Measurements from ENCODE around the gene OSBP2. TPM values are rescaled to one million over a fixed set of nuclear protein-coding genes. Genes with fewer than 3 reads are reported as not detected.

The OSBP2 gene
- total RNA-seq, 2 experiments from 2014 or later, result 1.2 to 1.6 TPM

- ATAC-seq (ENCODE audit: poor library complexity), result no peak
- intact Hi-C loops (cut with DNase I, micrococcal nuclease), result no loop called here
Observed at GRCh38 chr22:30647536-30647935, 47.1 kb upstream of the OSBP2 start.

GRCh38 chr22:30648825-30649224 lies 45.8 kb upstream of the OSBP2 start:
- CTCF ChIA-PET, result interaction anchor here (0.7 to 1.8 kb wide), 4 partner anchors 10 to 18 kb away, joined by 3 to 14 read pairs (median 6); partner anchors contain the start of gene SLC35E4
- Mint-ChIP-seq H3K4me3 (no peak overlapping the region), H3K36me3 (ENCODE audit: low read depth) (no peaks in the 10 kb centered on the region), H3K9me3 (no peaks in the 10 kb centered on the region), H3K4me1 (ENCODE audit: low read depth) (peaks cover 7% of the 10 kb centered on the region), H3K27me3 (no peaks in the 10 kb centered on the region), H3K27ac (no peak overlapping the region)
- intact Hi-C loops (cut with DNase I, micrococcal nuclease), result no loop called here
- no peaks in the 10 kb centered on the region for H3K27me3 ChIP-seq (ENCODE audit: control insufficient read depth in 1 of 2, insufficient read depth in 2 of 2, low read length in 2 of 2)
- no peaks in the 10 kb centered on the region for H3K36me3 ChIP-seq (ENCODE audit: insufficient read depth, low read length)
- ATAC-seq (ENCODE audit: poor library complexity) (no peak), DNase-seq (no peak)
- no peak overlapping the region for H3K4me3 ChIP-seq (ENCODE audit: low read length)
- POLR2A ChIA-PET, result no interaction called here
- H3K27ac ChIP-seq (ENCODE audit: low read depth in 1 of 2, low read length in 2 of 2), result no peak overlapping the region
- TF ChIP-seq CTCF (IDR thresholded peaks at IDR 0.05), result no peak
- H3K4me1 ChIP-seq (ENCODE audit: insufficient read depth, low read length), result peaks cover 10% of the 10 kb centered on the region
- H3K9me3 ChIP-seq (ENCODE audit: control insufficient read depth in 1 of 2, insufficient read depth in 1 of 2, low read length in 2 of 2), result no peaks in the 10 kb centered on the region

More at GRCh38 chr22:30647536-30647935, 47.1 kb upstream of the OSBP2 start:
- peaks cover 10% of the 10 kb centered on the region for H3K4me1 ChIP-seq (ENCODE audit: insufficient read depth, low read length)
- no peak overlapping the region for H3K4me3 Mint-ChIP-seq
- no peaks in the 10 kb centered on the region for H3K36me3 Mint-ChIP-seq (ENCODE audit: low read depth)
- H3K4me1 Mint-ChIP-seq (ENCODE audit: low read depth), result peaks cover 7% of the 10 kb centered on the region
- H3K27ac Mint-ChIP-seq, result no peak overlapping the region
- ChIA-PET CTCF (no interaction called here), POLR2A (no interaction called here)
- no peak for DNase-seq
- no peak for TF ChIP-seq CTCF (IDR thresholded peaks at IDR 0.05)
- no peak overlapping the region for H3K4me3 ChIP-seq (ENCODE audit: low read length)
- no peaks in the 10 kb centered on the region for H3K9me3 Mint-ChIP-seq
- H3K9me3 ChIP-seq (ENCODE audit: control insufficient read depth in 1 of 2, insufficient read depth in 1 of 2, low read length in 2 of 2), result no peaks in the 10 kb centered on the region
- H3K27ac ChIP-seq (ENCODE audit: low read depth in 1 of 2, low read length in 2 of 2), result no peak overlapping the region
- no peaks in the 10 kb centered on the region for H3K27me3 Mint-ChIP-seq
- no peaks in the 10 kb centered on the region for H3K27me3 ChIP-seq (ENCODE audit: control insufficient read depth in 1 of 2, insufficient read depth in 2 of 2, low read length in 2 of 2)
- no peaks in the 10 kb centered on the region for H3K36me3 ChIP-seq (ENCODE audit: insufficient read depth, low read length)

- CTCF ChIA-PET, result interaction anchor here (0.7 to 1.8 kb wide), 7 partner anchors 11 to 106 kb away, joined by 3 to 14 read pairs (median 3); partner anchors contain the start of genes DUSP18 and SLC35E4
Observed at GRCh38 chr22:30649430-30650007, 45.2 kb upstream of the OSBP2 start.

More at GRCh38 chr22:30649430-30650007, 45.2 kb upstream of the OSBP2 start:
- Histone ChIP-seq H3K9me3 (ENCODE audit: control insufficient read depth in 1 of 2, insufficient read depth in 1 of 2, low read length in 2 of 2) (no peaks in the 10 kb centered on the region), H3K27me3 (ENCODE audit: control insufficient read depth in 1 of 2, insufficient read depth in 2 of 2, low read length in 2 of 2) (no peaks in the 10 kb centered on the region), H3K36me3 (ENCODE audit: insufficient read depth, low read length) (no peaks in the 10 kb centered on the region), H3K4me3 (ENCODE audit: low read length) (no peak overlapping the region), H3K27ac (ENCODE audit: low read depth in 1 of 2, low read length in 2 of 2) (no peak overlapping the region), H3K4me1 (ENCODE audit: insufficient read depth, low read length) (peaks cover 10% of the 10 kb centered on the region)
- no peaks in the 10 kb centered on the region for H3K36me3 Mint-ChIP-seq (ENCODE audit: low read depth)
- H3K27me3 Mint-ChIP-seq, result no peaks in the 10 kb centered on the region
- H3K4me3 Mint-ChIP-seq, result no peak overlapping the region
- H3K9me3 Mint-ChIP-seq, result no peaks in the 10 kb centered on the region
- intact Hi-C loops (cut with DNase I, micrococcal nuclease), result no loop called here
- no peak for TF ChIP-seq CTCF (IDR thresholded peaks at IDR 0.05)
- DNase-seq (peak in 13 of 14 experiments; percentile 32 to 79 (median 60)), ATAC-seq (ENCODE audit: poor library complexity) (peak; percentile 88)
- no peak overlapping the region for H3K27ac Mint-ChIP-seq
- POLR2A ChIA-PET, result no interaction called here
- H3K4me1 Mint-ChIP-seq (ENCODE audit: low read depth), result peaks cover 7% of the 10 kb centered on the region
